ENCODE data around the gene CORO6.

CORO6 gene

GRCh38 chr17:29590411-29591145 lies 32.1 kb downstream of the CORO6 start:
- no peak for DNase-seq (ENCODE audit: low read depth)

GRCh38 chr17:29589524-29590410 lies 32.9 kb downstream of the CORO6 start, which contains the start of gene GIT1:
GIT1 (minus strand) TSS chr17:29589648; CDS start chr17:29589378, 270 bp downstream.
- peak; percentile 77 for DNase-seq (ENCODE audit: low read depth)

- no peak for DNase-seq (ENCODE audit: low read depth)
Measured at GRCh38 chr17:29588562-29589411, 33.9 kb downstream of the CORO6 start.

GRCh38 chr17:29588017-29588561 lies 34.6 kb downstream of the CORO6 start:
- DNase-seq (ENCODE audit: low read depth), result no peak

GRCh38 chr17:29587591-29587990 lies 35.1 kb downstream of the CORO6 start:
- no peak for DNase-seq (ENCODE audit: low read depth)

GRCh38 chr17:29586676-29587469 lies 35.8 kb downstream of the CORO6 start:
- no peak for DNase-seq (ENCODE audit: low read depth)

GRCh38 chr17:29585080-29585751 lies 37.5 kb downstream of the CORO6 start:
- DNase-seq (ENCODE audit: low read depth), result no peak

- no peak for DNase-seq (ENCODE audit: low read depth)
Measured at GRCh38 chr17:29584452-29585079, 38.1 kb downstream of the CORO6 start.

GRCh38 chr17:29583324-29584248 lies 39.1 kb downstream of the CORO6 start:
- DNase-seq (ENCODE audit: low read depth), result no peak

- no peak for DNase-seq (ENCODE audit: low read depth)
Measured at GRCh38 chr17:29582772-29583171, 39.9 kb downstream of the CORO6 start.

GRCh38 chr17:29582254-29582765 lies 40.4 kb downstream of the CORO6 start:
- no peak for DNase-seq (ENCODE audit: low read depth)

- no peak for DNase-seq (ENCODE audit: low read depth)
Measured at GRCh38 chr17:29581583-29582253, 41.0 kb downstream of the CORO6 start.

GRCh38 chr17:29579866-29580771 lies 42.6 kb downstream of the CORO6 start:
- DNase-seq (ENCODE audit: low read depth), result peak; percentile 78

GRCh38 chr17:29578626-29579485 lies 43.9 kb downstream of the CORO6 start:
- DNase-seq (ENCODE audit: low read depth), result no peak

GRCh38 chr17:29577385-29578211 lies 45.1 kb downstream of the CORO6 start:
- no peak for DNase-seq (ENCODE audit: low read depth)

All from T-helper 22 cell (primary cell).